SU-DHL-6 (cell line): ENCODE data around the gene RGS21.

Experiments used
- CTCF ChIP-seq: fragments of 200-600 bp; sonication (generic); IDR thresholded peaks from one replicate; pipeline ENCODE4 v1.5.1; 2017; ENCODE audit warnings: antibody characterized with exemption, mild to moderate bottlenecking, low read length, moderate library complexity; ENCODE audit not compliant: insufficient read depth, poor library complexity, severe bottlenecking
- EZH2phosphoT487 ChIP-seq: fragments of 200-600 bp; sonication (generic), shearing (Covaris generic); conservative IDR thresholded peaks from 2 replicates; pipeline ENCODE4 v1.6.1; 2018; ENCODE audit warnings: mild to moderate bottlenecking, antibody characterized with exemption, low read length, moderate library complexity, mixed read lengths

- TF ChIP-seq CTCF, result no peak
- no peak for TF ChIP-seq EZH2phosphoT487
These were observed 42.2 kb upstream of the RGS21 start for GRCh38 chr1:192274588-192274987.
